HL-60 (cell line): ENCODE results near the gene IRF1.
A peak's percentile ranks its signal among the peaks of the same experiment; 100 is the strongest.

Experiments used
- DNase-seq, 2 experiments: peaks; one replicate each; pipeline ENCODE4 v3.0.0-alpha.2; 2010 to 2020; ENCODE audit warnings: low read depth in 1 of 2, low spot score in 1 of 2
- H3K27ac ChIP-seq: fragments of 250-450 bp; sonication (Bioruptor Pico); replicated peaks from 2 replicates; pipeline ENCODE4 v1.5.1; 2020; ENCODE audit warnings: mild to moderate bottlenecking, moderate library complexity
- H3K27me3 ChIP-seq: fragments of 250-450 bp; sonication (Bioruptor Pico); 2 replicates; pipeline ENCODE4 v1.5.1; 2021; ENCODE audit warnings: mild to moderate bottlenecking, moderate library complexity; ENCODE audit not compliant: insufficient read depth, poor library complexity, severe bottlenecking
- H3K4me3 ChIP-seq: replicated peaks from 2 replicates; pipeline ENCODE4 v1.5.1; 2011; ENCODE audit warnings: mild to moderate bottlenecking, control low read depth, low read length; ENCODE audit not compliant: insufficient read depth
- CTCF ChIP-seq: IDR thresholded peaks from one replicate; pipeline ENCODE4 v1.5.1; 2011; ENCODE audit warnings: low read length, control low read depth, inconsistent platforms; ENCODE audit not compliant: insufficient read depth
- GABPA ChIP-seq: IDR thresholded peaks from 2 replicates; pipeline ENCODE4 v1.6.1; 2012; ENCODE audit warnings: low read depth
- POLR2AphosphoS5 ChIP-seq: IDR thresholded peaks from 2 replicates; pipeline ENCODE4 v1.6.1; 2012; ENCODE audit warnings: low read depth
- REST ChIP-seq: IDR thresholded peaks from 2 replicates; pipeline ENCODE4 v1.6.1; 2012; ENCODE audit warnings: low read depth; ENCODE audit not compliant: insufficient replicate concordance
- SPI1 ChIP-seq: IDR thresholded peaks from 2 replicates; pipeline ENCODE4 v1.6.1; 2012; ENCODE audit warnings: low read depth, mild to moderate bottlenecking, borderline replicate concordance

Gene IRF1

GRCh38 chr5:132479111-132479951 is 11.2 kb downstream of the IRF1 start:
- TF ChIP-seq GABPA (no peak), POLR2AphosphoS5 (0 out of 2 replicates have a peak, but pooled peaks have one; percentile 22)
- no peak overlapping the region for H3K4me3 ChIP-seq
- no peaks in the 10 kb centered on the region for H3K27me3 ChIP-seq
- no peak overlapping the region for H3K27ac ChIP-seq
- DNase-seq: no peak

GRCh38 chr5:132478366-132478871 is 12.2 kb downstream of the IRF1 start:
- H3K27ac ChIP-seq: no peak overlapping the region
- no peaks in the 10 kb centered on the region for H3K27me3 ChIP-seq
- DNase-seq: no peak
- no peak overlapping the region for H3K4me3 ChIP-seq
- TF ChIP-seq CTCF (no peak), GABPA (no peak), SPI1 (no peak), POLR2AphosphoS5 (no peak), REST (no peak)

- Histone ChIP-seq H3K4me3 (no peak overlapping the region), H3K27me3 (no peaks in the 10 kb centered on the region), H3K27ac (no peak overlapping the region)
- DNase-seq: no peak
- TF ChIP-seq SPI1 (no peak), POLR2AphosphoS5 (no peak), REST (no peak), CTCF (no peak), GABPA (no peak)
Observed at GRCh38 chr5:132477784-132478365, 12.7 kb downstream of the IRF1 start.

GRCh38 chr5:132476876-132477781 is 13.4 kb downstream of the IRF1 start:
- Histone ChIP-seq H3K4me3 (no peak overlapping the region), H3K27ac (no peak overlapping the region), H3K27me3 (no peaks in the 10 kb centered on the region)
- no peak for DNase-seq
- TF ChIP-seq CTCF (no peak), POLR2AphosphoS5 (no peak), SPI1 (no peak), GABPA (no peak)
